SK-N-SH treated with all-trans-retinoic acid at 6 μM for 48 hours (cell line): Measurements from ENCODE around the gene PPFIA1.

ENCODE experiments used
- ARNTL ChIP-seq: fragments of 450-650 bp; formaldehyde crosslinking; IDR thresholded peaks from 2 replicates; pipeline ENCODE4 v1.5.0; 2020; ENCODE audit warnings: low read depth, mild to moderate bottlenecking, moderate library complexity, borderline replicate concordance
- CREB5 ChIP-seq: fragments of 250-450 bp; sonication (Bioruptor Pico); IDR thresholded peaks from 2 replicates; pipeline ENCODE4 v1.5.1; 2020; ENCODE audit warnings: low read depth, mild to moderate bottlenecking, moderate library complexity
- ESRRG ChIP-seq: fragments of 250-450 bp; sonication (Bioruptor Pico); IDR thresholded peaks from 2 replicates; pipeline ENCODE4 v1.6.1; 2021; ENCODE audit warnings: mild to moderate bottlenecking
- GLIS3 ChIP-seq: fragments of 250-450 bp; sonication (Bioruptor Pico); IDR thresholded peaks from 2 replicates; pipeline ENCODE4 v1.5.0; 2020; ENCODE audit warnings: mild to moderate bottlenecking, moderate library complexity
- PPARA ChIP-seq: fragments of 250-450 bp; sonication (Bioruptor Pico); IDR thresholded peaks from 2 replicates; pipeline ENCODE4 v1.5.0; 2020; ENCODE audit warnings: mild to moderate bottlenecking, borderline replicate concordance
- SNAI2 ChIP-seq: fragments of 250-450 bp; sonication (Bioruptor Pico); IDR thresholded peaks from 2 replicates; pipeline ENCODE4 v1.5.0; 2020; ENCODE audit warnings: mild to moderate bottlenecking, moderate library complexity
- TCF4 ChIP-seq: fragments of 250-450 bp; sonication (Bioruptor Pico); IDR thresholded peaks from 2 replicates; pipeline ENCODE4 v1.8.0; 2021; ENCODE audit warnings: mild to moderate bottlenecking, moderate library complexity, borderline replicate concordance
- ZFP3 ChIP-seq: fragments of 250-450 bp; sonication (Bioruptor Pico); IDR thresholded peaks from 2 replicates; pipeline ENCODE4 v1.5.0; 2020; ENCODE audit warnings: mild to moderate bottlenecking, moderate library complexity
- ZFP30 ChIP-seq: fragments of 450-650 bp; formaldehyde crosslinking; IDR thresholded peaks from 2 replicates; pipeline ENCODE4 v1.5.0; 2022; ENCODE audit warnings: mild to moderate bottlenecking, moderate library complexity
- ZNF70 ChIP-seq: fragments of 450-650 bp; formaldehyde crosslinking; IDR thresholded peaks from 2 replicates; pipeline ENCODE4 v1.5.0; 2020; ENCODE audit warnings: mild to moderate bottlenecking, moderate library complexity
- TF ChIP-seq, protein P1 (sequence below): fragments of 250-450 bp; sonication (Bioruptor Pico); IDR thresholded peaks from 2 replicates; pipeline ENCODE4 v1.8.0; 2020; ENCODE audit warnings: mild to moderate bottlenecking, moderate library complexity, borderline replicate concordance
- TF ChIP-seq, protein P2 (sequence below): fragments of 250-450 bp; sonication (Bioruptor Pico); IDR thresholded peaks from 2 replicates; pipeline ENCODE4 v1.8.0; 2021; ENCODE audit warnings: low read depth, mild to moderate bottlenecking, moderate library complexity, borderline replicate concordance

DNA sequence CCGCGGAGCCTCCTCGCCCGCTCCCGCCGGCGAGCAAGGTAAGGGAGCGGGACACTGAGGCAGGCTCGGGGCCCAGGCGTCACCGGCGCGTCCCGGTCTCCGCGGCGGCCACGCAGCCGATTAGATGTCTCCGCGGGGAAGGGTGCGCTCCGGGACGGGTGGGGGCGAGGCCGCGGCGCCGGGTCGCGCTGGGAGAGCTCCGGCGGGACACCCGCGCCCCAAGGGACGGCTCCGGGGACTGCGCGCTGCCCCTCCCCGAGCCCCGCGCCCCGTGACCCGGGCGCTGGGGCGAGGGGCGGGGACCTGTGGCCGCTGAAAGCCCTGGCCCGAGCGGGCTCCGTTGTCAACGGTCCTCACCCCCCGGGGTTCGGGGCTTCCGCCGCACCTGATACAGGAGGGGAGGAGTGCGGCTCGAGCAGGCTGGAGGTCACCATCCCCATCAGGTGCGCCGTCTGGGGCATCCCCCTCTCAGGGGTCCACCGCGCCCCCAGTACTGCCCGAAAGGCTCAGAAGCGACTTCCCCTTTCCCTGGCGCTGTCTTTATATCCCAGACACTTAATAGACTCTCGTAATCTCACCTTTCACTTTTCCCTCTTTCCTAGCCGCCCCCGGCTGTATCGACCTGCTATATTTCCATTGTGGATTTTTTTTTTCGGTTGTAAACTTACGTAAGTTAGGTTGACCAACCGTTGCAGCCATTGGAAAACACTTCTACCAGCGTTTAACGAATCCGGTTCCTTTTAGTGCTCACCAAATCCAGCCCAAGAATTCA is 573 bp downstream of the PPFIA1 start:
- TF ChIP-seq ZFP30 (CRISPR knock-in tag): no peak
- TF ChIP-seq, protein P1, sequence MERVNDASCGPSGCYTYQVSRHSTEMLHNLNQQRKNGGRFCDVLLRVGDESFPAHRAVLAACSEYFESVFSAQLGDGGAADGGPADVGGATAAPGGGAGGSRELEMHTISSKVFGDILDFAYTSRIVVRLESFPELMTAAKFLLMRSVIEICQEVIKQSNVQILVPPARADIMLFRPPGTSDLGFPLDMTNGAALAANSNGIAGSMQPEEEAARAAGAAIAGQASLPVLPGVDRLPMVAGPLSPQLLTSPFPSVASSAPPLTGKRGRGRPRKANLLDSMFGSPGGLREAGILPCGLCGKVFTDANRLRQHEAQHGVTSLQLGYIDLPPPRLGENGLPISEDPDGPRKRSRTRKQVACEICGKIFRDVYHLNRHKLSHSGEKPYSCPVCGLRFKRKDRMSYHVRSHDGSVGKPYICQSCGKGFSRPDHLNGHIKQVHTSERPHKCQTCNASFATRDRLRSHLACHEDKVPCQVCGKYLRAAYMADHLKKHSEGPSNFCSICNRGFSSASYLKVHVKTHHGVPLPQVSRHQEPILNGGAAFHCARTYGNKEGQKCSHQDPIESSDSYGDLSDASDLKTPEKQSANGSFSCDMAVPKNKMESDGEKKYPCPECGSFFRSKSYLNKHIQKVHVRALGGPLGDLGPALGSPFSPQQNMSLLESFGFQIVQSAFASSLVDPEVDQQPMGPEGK (CRISPR knock-in tag): no peak
- TF ChIP-seq ZFP3 (CRISPR knock-in tag): no peak
- no peak for TF ChIP-seq PPARA (CRISPR knock-in tag)
- no peak for TF ChIP-seq ESRRG (CRISPR knock-in tag)
- TF ChIP-seq, protein P2, sequence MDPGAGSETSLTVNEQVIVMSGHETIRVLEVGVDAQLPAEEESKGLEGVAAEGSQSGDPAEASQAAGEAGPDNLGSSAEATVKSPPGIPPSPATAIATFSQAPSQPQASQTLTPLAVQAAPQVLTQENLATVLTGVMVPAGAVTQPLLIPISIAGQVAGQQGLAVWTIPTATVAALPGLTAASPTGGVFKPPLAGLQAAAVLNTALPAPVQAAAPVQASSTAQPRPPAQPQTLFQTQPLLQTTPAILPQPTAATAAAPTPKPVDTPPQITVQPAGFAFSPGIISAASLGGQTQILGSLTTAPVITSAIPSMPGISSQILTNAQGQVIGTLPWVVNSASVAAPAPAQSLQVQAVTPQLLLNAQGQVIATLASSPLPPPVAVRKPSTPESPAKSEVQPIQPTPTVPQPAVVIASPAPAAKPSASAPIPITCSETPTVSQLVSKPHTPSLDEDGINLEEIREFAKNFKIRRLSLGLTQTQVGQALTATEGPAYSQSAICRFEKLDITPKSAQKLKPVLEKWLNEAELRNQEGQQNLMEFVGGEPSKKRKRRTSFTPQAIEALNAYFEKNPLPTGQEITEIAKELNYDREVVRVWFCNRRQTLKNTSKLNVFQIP: no peak
- no peak for TF ChIP-seq SNAI2
- TF ChIP-seq TCF4 (CRISPR knock-in tag): no peak
- no peak for TF ChIP-seq ZNF70 (CRISPR knock-in tag)
- TF ChIP-seq ARNTL (CRISPR knock-in tag): no peak
- TF ChIP-seq CREB5 (CRISPR knock-in tag): no peak
- no peak for TF ChIP-seq GLIS3
